Neural cell (in vitro differentiated cells): ENCODE measurements around the gene OR52E6.

Source experiments
- CTCF ChIP-seq: fragments of 450-650 bp; IDR thresholded peaks from 2 replicates; pipeline ENCODE4 v1.5.1; 2014; ENCODE audit warnings: antibody characterized with exemption, mild to moderate bottlenecking, moderate library complexity; ENCODE audit not compliant: poor library complexity, severe bottlenecking
- REST ChIP-seq: IDR thresholded peaks from 2 replicates; pipeline ENCODE4 v1.6.1; 2012; ENCODE audit warnings: borderline replicate concordance

GRCh38 chr11:5809905-5810795 is 31.5 kb downstream of the OR52E6 start:
- TF ChIP-seq REST: no peak
- no peak for TF ChIP-seq CTCF
